ENCODE results near the gene PTN. TPM values are rescaled to one million over a fixed set of nuclear protein-coding genes. Genes with fewer than 3 reads are reported as not detected.

PTN gene
- total RNA-seq, 6 experiments from 2014 or later = 2.2 to 9.6 (median 8.0) TPM

GRCh38 chr7:137254766-137255165, 88.8 kb downstream of the PTN start:
- H3K27ac Mint-ChIP-seq = no peak overlapping the region
- H3K27me3 Mint-ChIP-seq (ENCODE audit: insufficient read depth) = no peaks in the 10 kb centered on the region
- TF ChIP-seq CTCF (IDR thresholded peaks at IDR 0.05) = no peak
- no peaks in the 10 kb centered on the region for H3K4me1 Mint-ChIP-seq (ENCODE audit: low read depth)
- no peak overlapping the region for H3K4me3 Mint-ChIP-seq
- H3K9me3 Mint-ChIP-seq = no peaks in the 10 kb centered on the region
- H3K36me3 Mint-ChIP-seq (ENCODE audit: low read depth) = no peaks in the 10 kb centered on the region
- no peak for DNase-seq

- TF ChIP-seq CTCF (IDR thresholded peaks at IDR 0.05) = no peak
- H3K27ac Mint-ChIP-seq = no peak overlapping the region
- H3K27me3 Mint-ChIP-seq (ENCODE audit: insufficient read depth) = no peaks in the 10 kb centered on the region
- no peaks in the 10 kb centered on the region for H3K9me3 Mint-ChIP-seq
- no peak overlapping the region for H3K4me3 Mint-ChIP-seq
- H3K4me1 Mint-ChIP-seq (ENCODE audit: low read depth) = no peaks in the 10 kb centered on the region
- H3K36me3 Mint-ChIP-seq (ENCODE audit: low read depth) = no peaks in the 10 kb centered on the region
- DNase-seq = no peak
Measured at GRCh38 chr7:137245890-137246289, 97.6 kb downstream of the PTN start.

GRCh38 chr7:137245186-137245585, 98.3 kb downstream of the PTN start:
- Mint-ChIP-seq H3K4me3 (no peak overlapping the region), H3K27ac (no peak overlapping the region), H3K4me1 (ENCODE audit: low read depth) (no peaks in the 10 kb centered on the region), H3K27me3 (ENCODE audit: insufficient read depth) (no peaks in the 10 kb centered on the region), H3K9me3 (no peaks in the 10 kb centered on the region), H3K36me3 (ENCODE audit: low read depth) (no peaks in the 10 kb centered on the region)
- TF ChIP-seq CTCF (IDR thresholded peaks at IDR 0.05) = no peak
- DNase-seq = no peak

GRCh38 chr7:137243741-137244140, 99.8 kb downstream of the PTN start:
- H3K4me1 Mint-ChIP-seq (ENCODE audit: low read depth) = no peaks in the 10 kb centered on the region
- H3K27me3 Mint-ChIP-seq (ENCODE audit: insufficient read depth) = no peaks in the 10 kb centered on the region; the same call in 1 of the 2 replicates
- H3K27ac Mint-ChIP-seq = no peak overlapping the region
- H3K36me3 Mint-ChIP-seq (ENCODE audit: low read depth) = no peaks in the 10 kb centered on the region
- H3K9me3 Mint-ChIP-seq = no peaks in the 10 kb centered on the region
- TF ChIP-seq CTCF (IDR thresholded peaks at IDR 0.05) = no peak
- DNase-seq = no peak
- H3K4me3 Mint-ChIP-seq = no peak overlapping the region

GRCh38 chr7:137242616-137243015, 100.9 kb downstream of the PTN start:
- H3K9me3 Mint-ChIP-seq = no peaks in the 10 kb centered on the region
- H3K27me3 Mint-ChIP-seq (ENCODE audit: insufficient read depth) = no peaks in the 10 kb centered on the region; the same call in 1 of the 2 replicates
- no peak for DNase-seq
- H3K4me1 Mint-ChIP-seq (ENCODE audit: low read depth) = no peaks in the 10 kb centered on the region
- no peaks in the 10 kb centered on the region for H3K36me3 Mint-ChIP-seq (ENCODE audit: low read depth)
- no peak overlapping the region for H3K4me3 Mint-ChIP-seq
- TF ChIP-seq CTCF (IDR thresholded peaks at IDR 0.05) = no peak
- H3K27ac Mint-ChIP-seq = no peak overlapping the region

All from HFFc6 (cell line).